Keratinocyte (primary cell): Measurements from ENCODE around the gene TTC9B. TPM values are rescaled to one million over a fixed set of nuclear protein-coding genes. Genes with fewer than 3 reads are reported as not detected.

ENCODE experiments used
- DNase-seq: peaks from one replicate; pipeline ENCODE4 v3.0.0-alpha.2; 2011; ENCODE audit warnings: low read depth, missing footprints, low spot score
- FAIRE-seq: peaks from 2 replicates; lab custom pipeline; 2011; peaks lifted over from hg19 to GRCh38; lab: Jason Lieb, UNC
- H2AFZ ChIP-seq: 2 replicates; pipeline ENCODE4 v1.6.0; 2012; ENCODE audit warnings: low read length, control low read depth, inconsistent platforms; ENCODE audit not compliant: control insufficient read depth
- H3K27ac ChIP-seq: 2 replicates; pipeline ENCODE4 v1.5.1; 2011; ENCODE audit warnings: low read length; ENCODE audit not compliant: control insufficient read depth, insufficient read depth
- H3K27me3 ChIP-seq: 3 replicates; pipeline ENCODE4 v1.6.0; 2011; ENCODE audit warnings: low read length; ENCODE audit not compliant: control insufficient read depth, insufficient read depth; ENCODE audit errors: extremely low read depth
- H3K36me3 ChIP-seq, 2 experiments: 2 replicates in 1 of 2; 3 replicates in 1 of 2; pipeline ENCODE4 v1.5.1; 2011; ENCODE audit warnings: low read length in 2 of 2, mild to moderate bottlenecking in 1 of 2; ENCODE audit not compliant: control insufficient read depth in 2 of 2, insufficient read depth in 2 of 2; ENCODE audit errors: extremely low read depth in 1 of 2
- H3K4me1 ChIP-seq: 3 replicates; pipeline ENCODE4 v1.5.1; 2011; ENCODE audit warnings: low read length; ENCODE audit not compliant: control insufficient read depth, insufficient read depth; ENCODE audit errors: extremely low read depth
- H3K4me2 ChIP-seq: 3 replicates; pipeline ENCODE4 v1.6.0; 2011; ENCODE audit warnings: low read depth, low read length; ENCODE audit not compliant: control insufficient read depth, insufficient read depth; ENCODE audit errors: extremely low read depth
- H3K4me3 ChIP-seq, 3 experiments: fragments of 200-600 bp in 1 of 3; sonication (generic) in 1 of 3; 2 replicates in 2 of 3; 3 replicates in 1 of 3; pipeline ENCODE4 v1.5.1; 2011 to 2016; ENCODE audit warnings: low read length in 3 of 3, mild to moderate bottlenecking in 3 of 3, control low read depth in 2 of 3, inconsistent platforms in 1 of 3, low read depth in 1 of 3, mixed read lengths in 1 of 3, mixed run types in 1 of 3, moderate library complexity in 1 of 3; ENCODE audit not compliant: control insufficient read depth in 2 of 3, insufficient read depth in 2 of 3; ENCODE audit errors: extremely low read depth in 1 of 3
- H3K79me2 ChIP-seq: 2 replicates; pipeline ENCODE4 v1.6.0; 2012; ENCODE audit warnings: low read length; ENCODE audit not compliant: control insufficient read depth, insufficient read depth
- H3K9ac ChIP-seq: 3 replicates; pipeline ENCODE4 v1.6.0; 2011; ENCODE audit warnings: low read length; ENCODE audit not compliant: control insufficient read depth, insufficient read depth; ENCODE audit errors: extremely low read depth
- H3K9me1 ChIP-seq: 3 replicates; pipeline ENCODE4 v1.6.0; 2011; ENCODE audit warnings: low read length; ENCODE audit not compliant: control insufficient read depth, insufficient read depth; ENCODE audit errors: extremely low read depth
- H3K9me3 ChIP-seq: 2 replicates; pipeline ENCODE4 v1.5.1; 2012; ENCODE audit warnings: low read depth, low read length; ENCODE audit not compliant: control insufficient read depth
- H4K20me1 ChIP-seq: 3 replicates; pipeline ENCODE4 v1.6.0; 2011; ENCODE audit warnings: low read length; ENCODE audit not compliant: control insufficient read depth, insufficient read depth; ENCODE audit errors: extremely low read depth
- EZH2 ChIP-seq: IDR thresholded peaks from one replicate; pipeline ENCODE4 v1.6.1; 2012; ENCODE audit warnings: inconsistent platforms, mild to moderate bottlenecking, low read length, moderate library complexity
- dilution Hi-C: fragments of 300-500 bp; cut with MboI; formaldehyde crosslinking; loops from one replicate; pipeline ENCODE4 v1.7.0; 2020; ENCODE audit warnings: low sequenced_read_pairs; ENCODE audit not compliant: extremely low pct_ligation_motif_present
- polyA plus RNA-seq, 5 experiments: library from polyadenylated mRNA; depleted of rRNA in 3 of 5; stranded (reverse) in 3 of 5; stranded (forward) in 1 of 5; unstranded in 1 of 5; fragments of >200 nt; gene quantifications; 1 replicate in 1 of 5; 2 replicates in 3 of 5; 3 replicates in 1 of 5; pipeline versions ENCODE4 v1.2.1 to v1.2.3, GENCODE V29; 2011 to 2012; ENCODE audit warnings: missing spikeins in 2 of 5, low read depth in 1 of 5, low replicate concordance in 1 of 5
- TF ChIP-seq, protein P1 (sequence below), 3 experiments: IDR thresholded peaks in 1 of 3; conservative IDR thresholded peaks in 1 of 3; optimal IDR thresholded peaks in 1 of 3; 2 replicates in 2 of 3; 3 replicates in 1 of 3; pipeline versions ENCODE3 to v1.5.1; 2011; ENCODE audit warnings: low read length in 3 of 3, mild to moderate bottlenecking in 3 of 3, moderate library complexity in 2 of 3, control low read depth in 1 of 3, inconsistent platforms in 1 of 3; ENCODE audit not compliant: insufficient read depth in 2 of 3; ENCODE audit errors: extremely low read depth in 1 of 3

Gene TTC9B
- polyA plus RNA-seq, 1 donor (not counting 4 experiments of a cell fraction or from before 2014, with no cell fraction given), result not detected

DNA sequence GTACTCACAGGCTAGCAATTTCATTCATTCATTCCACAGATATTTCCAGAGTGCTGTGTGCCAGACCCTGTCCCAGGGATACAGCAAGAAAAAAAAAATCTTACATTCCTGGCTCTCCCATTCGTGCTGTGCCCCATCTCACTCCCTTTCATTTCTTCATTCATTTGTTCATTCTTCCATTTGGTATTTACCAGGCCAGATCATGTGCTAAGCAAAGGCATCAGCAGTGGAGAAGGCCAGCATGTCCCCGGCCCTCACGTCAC lies 24.7 kb downstream of the TTC9B start:
- Histone ChIP-seq H3K27ac (no peak overlapping the region), H3K36me3 (peaks cover 0 to 4% of the 10 kb centered on the region in 2 experiments), H3K4me3 (no peak overlapping the region), H3K4me2 (no peak overlapping the region), H3K27me3 (no peaks in the 10 kb centered on the region), H3K9ac (no peak overlapping the region), H2AFZ (no peak overlapping the region), H3K79me2 (no peaks in the 10 kb centered on the region), H3K9me1 (no peaks in the 10 kb centered on the region), H3K4me1 (peaks cover 11% of the 10 kb centered on the region), H3K9me3 (no peaks in the 10 kb centered on the region), H4K20me1 (no peaks in the 10 kb centered on the region)
- no peak for DNase-seq
- no peak for FAIRE-seq
- dilution Hi-C loops, result no loop called here
- TF ChIP-seq EZH2, result no peak

- Histone ChIP-seq H3K4me3 (no peak overlapping the region), H3K9me3 (no peaks in the 10 kb centered on the region), H3K27me3 (no peaks in the 10 kb centered on the region), H3K36me3 (peaks cover 0 to 4% of the 10 kb centered on the region in 2 experiments), H3K79me2 (no peaks in the 10 kb centered on the region), H3K4me2 (peak overlapping the region; percentile 80), H2AFZ (no peak overlapping the region), H3K4me1 (peaks cover 11% of the 10 kb centered on the region), H3K9ac (no peak overlapping the region), H3K9me1 (no peaks in the 10 kb centered on the region), H4K20me1 (no peaks in the 10 kb centered on the region), H3K27ac (no peak overlapping the region)
- dilution Hi-C loops, result no loop called here
- TF ChIP-seq EZH2, result no peak
- TF ChIP-seq, protein P1, sequence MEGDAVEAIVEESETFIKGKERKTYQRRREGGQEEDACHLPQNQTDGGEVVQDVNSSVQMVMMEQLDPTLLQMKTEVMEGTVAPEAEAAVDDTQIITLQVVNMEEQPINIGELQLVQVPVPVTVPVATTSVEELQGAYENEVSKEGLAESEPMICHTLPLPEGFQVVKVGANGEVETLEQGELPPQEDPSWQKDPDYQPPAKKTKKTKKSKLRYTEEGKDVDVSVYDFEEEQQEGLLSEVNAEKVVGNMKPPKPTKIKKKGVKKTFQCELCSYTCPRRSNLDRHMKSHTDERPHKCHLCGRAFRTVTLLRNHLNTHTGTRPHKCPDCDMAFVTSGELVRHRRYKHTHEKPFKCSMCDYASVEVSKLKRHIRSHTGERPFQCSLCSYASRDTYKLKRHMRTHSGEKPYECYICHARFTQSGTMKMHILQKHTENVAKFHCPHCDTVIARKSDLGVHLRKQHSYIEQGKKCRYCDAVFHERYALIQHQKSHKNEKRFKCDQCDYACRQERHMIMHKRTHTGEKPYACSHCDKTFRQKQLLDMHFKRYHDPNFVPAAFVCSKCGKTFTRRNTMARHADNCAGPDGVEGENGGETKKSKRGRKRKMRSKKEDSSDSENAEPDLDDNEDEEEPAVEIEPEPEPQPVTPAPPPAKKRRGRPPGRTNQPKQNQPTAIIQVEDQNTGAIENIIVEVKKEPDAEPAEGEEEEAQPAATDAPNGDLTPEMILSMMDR (optimal IDR thresholded peaks at IDR 0.05 in 1 of 3, IDR thresholded peaks at IDR 0.05 in 1 of 3, conservative IDR thresholded peaks at IDR 0.05 in 1 of 3; ENCODE audit: extremely low read depth in 1 of 3, insufficient read depth in 2 of 3, low read length in 3 of 3), result no peak
- DNase-seq, result no peak
- FAIRE-seq, result no peak
Observed at GRCh38 chr19:40192758-40193586, 25.2 kb downstream of the TTC9B start.
